Panc1 (cell line): ENCODE measurements around the gene CNPY4. TPM values are rescaled to one million over a fixed set of nuclear protein-coding genes. Genes with fewer than 3 reads are reported as not detected.
A peak's percentile ranks its signal among the peaks of the same experiment; 100 is the strongest.

ENCODE experiments used
- ATAC-seq: fragments of 200-7000 bp; cut with Tn5 transposase; 2 replicates; pipeline ENCODE4 v1.9.1; 2020; ENCODE audit warnings: mild to moderate bottlenecking, moderate library complexity
- BruUV-seq: library from RNA; stranded (reverse); fragments of 400-500 nt; replicated peaks from 2 replicates; lab custom pipeline; 2021; lab: Mats Ljungman, UMichigan
- CTCF ChIA-PET: fragments of 300-600 bp; sonication (Branson Sonifier 250); formaldehyde crosslinking; loops from one replicate; lab custom pipeline; 2022; ENCODE audit warnings: antibody characterized with exemption; lab: Charles Lee
- POLR2A ChIA-PET: fragments of 300-600 bp; sonication (Branson Sonifier 250); formaldehyde crosslinking; loops from one replicate; lab custom pipeline; 2022; ENCODE audit warnings: antibody characterized with exemption; lab: Charles Lee
- DNase-seq: peaks from one replicate; pipeline ENCODE4 v3.0.0-alpha.2; 2010; ENCODE audit warnings: low read depth, low spot score
- H3K27ac ChIP-seq: 2 replicates; pipeline ENCODE4 v1.5.1; 2011; ENCODE audit warnings: mild to moderate bottlenecking, low read length, inconsistent platforms
- H3K27me3 ChIP-seq: fragments of 200-500 bp; sonication (Bioruptor generic); 2 replicates; pipeline ENCODE4 v1.6.0; 2014; ENCODE audit warnings: low read length, inconsistent platforms; ENCODE audit not compliant: control insufficient read depth, insufficient read depth
- H3K36me3 ChIP-seq: fragments of 200-500 bp; sonication (Bioruptor generic); 2 replicates; pipeline ENCODE4 v1.5.1; 2014; ENCODE audit warnings: inconsistent platforms, mild to moderate bottlenecking, low read length, moderate library complexity; ENCODE audit not compliant: control insufficient read depth, insufficient read depth
- H3K4me1 ChIP-seq: 2 replicates; pipeline ENCODE4 v1.5.1; 2011; ENCODE audit warnings: inconsistent platforms, mild to moderate bottlenecking, low read length, moderate library complexity; ENCODE audit not compliant: control insufficient read depth, insufficient read depth
- H3K4me3 ChIP-seq, 2 experiments: 2 replicates each; pipeline ENCODE4 v1.5.1; 2011 to 2012; ENCODE audit warnings: low read depth in 2 of 2, low read length in 2 of 2, mild to moderate bottlenecking in 2 of 2, inconsistent platforms in 1 of 2, moderate library complexity in 1 of 2
- H3K9me3 ChIP-seq: fragments of 200-500 bp; sonication (Bioruptor generic); 2 replicates; pipeline ENCODE4 v1.5.1; 2014; ENCODE audit warnings: low read depth, mild to moderate bottlenecking, inconsistent platforms, low read length, moderate library complexity; ENCODE audit not compliant: control insufficient read depth, insufficient read depth
- CTCF ChIP-seq: fragments of 450-650 bp; IDR thresholded peaks from 2 replicates; pipeline ENCODE4 v1.5.1; 2017; ENCODE audit warnings: mild to moderate bottlenecking
- POLR2AphosphoS5 ChIP-seq: IDR thresholded peaks from 2 replicates; pipeline ENCODE4 v1.6.1; 2012; ENCODE audit warnings: mild to moderate bottlenecking, low read depth, low read length, moderate library complexity
- REST ChIP-seq, 2 experiments: IDR thresholded peaks; 2 replicates each; pipeline ENCODE4 v1.6.1; 2011 to 2012; ENCODE audit warnings: low read depth in 2 of 2, control low read depth in 1 of 2, low read length in 1 of 2, mild to moderate bottlenecking in 1 of 2, moderate library complexity in 1 of 2; ENCODE audit not compliant: insufficient read depth in 1 of 2
- SIN3A ChIP-seq: IDR thresholded peaks from 2 replicates; pipeline ENCODE4 v1.6.1; 2012; ENCODE audit warnings: low read depth, mild to moderate bottlenecking, low read length, moderate library complexity, borderline replicate concordance; ENCODE audit not compliant: insufficient read depth
- TCF7L2 ChIP-seq: IDR thresholded peaks from 2 replicates; pipeline ENCODE4 v1.6.1; 2011; ENCODE audit warnings: mild to moderate bottlenecking, low read depth, low read length, inconsistent platforms
- in situ Hi-C: cut with HindIII; loops from 2 replicates; pipeline ENCODE4 v1.10.0; 2016; ENCODE audit warnings: low sequenced_read_pairs, low pct_unique_long_range_greater_than_20kb
- intact Hi-C: fragments of 100-400 bp; cut with micrococcal nuclease; formaldehyde crosslinking; loops from one replicate; pipeline ENCODE4 v1.10.0; 2022; ENCODE audit not compliant: unreplicated experiment
- total RNA-seq: library from RNA; stranded (reverse); gene quantifications from one replicate; pipeline ENCODE4 v1.2.1, GENCODE V29; 2021; ENCODE audit not compliant: unreplicated experiment

The CNPY4 gene
- total RNA-seq, 1 experiment from 2014 or later, result 12.6 TPM

GRCh38 chr7:100107125-100107737 is 12.2 kb upstream of the CNPY4 start:
- H3K9me3 ChIP-seq, result no peaks in the 10 kb centered on the region
- H3K36me3 ChIP-seq, result no peaks in the 10 kb centered on the region
- in situ Hi-C loops, result no loop called here
- no peak overlapping the region for H3K27ac ChIP-seq
- POLR2A ChIA-PET, result no interaction called here
- CTCF ChIA-PET, result interaction anchor here (0.5 kb wide), 1 partner anchor 27 kb away, joined by 5 read pairs; no protein-coding TSS in a partner anchor
- H3K27me3 ChIP-seq, result no peaks in the 10 kb centered on the region
- no peak for DNase-seq
- no peak overlapping the region for H3K4me3 ChIP-seq
- no peak; the same call in 1 of the 2 replicates for TF ChIP-seq POLR2AphosphoS5
- TF ChIP-seq REST (IDR thresholded peaks at IDR 0.05; ENCODE audit: insufficient read depth in 1 of 2, low read depth in 2 of 2, low read length in 1 of 2), result no peak
- no peak for TF ChIP-seq TCF7L2
- no peak for TF ChIP-seq CTCF
- TF ChIP-seq SIN3A, result no peak
- BruUV-seq, result TSS peak; percentile 94
- peaks cover 5% of the 10 kb centered on the region for H3K4me1 ChIP-seq
- intact Hi-C loops, result no loop called here
- peak; percentile 2; the same call in 1 of the 2 replicates for ATAC-seq

GRCh38 chr7:100107890-100108289 is 11.5 kb upstream of the CNPY4 start:
- in situ Hi-C loops, result no loop called here

More at GRCh38 chr7:100107890-100108289, 11.5 kb upstream of the CNPY4 start:
- intact Hi-C loops, result no loop called here
- no TSS peak for BruUV-seq
- Histone ChIP-seq H3K4me1 (no peaks in the 10 kb centered on the region), H3K9me3 (no peaks in the 10 kb centered on the region), H3K4me3 (no peak overlapping the region), H3K27me3 (no peaks in the 10 kb centered on the region), H3K27ac (no peak overlapping the region), H3K36me3 (no peaks in the 10 kb centered on the region)
- ATAC-seq, result no peak
- CTCF ChIA-PET, result no interaction called here
- TF ChIP-seq TCF7L2 (no peak), POLR2AphosphoS5 (no peak), REST (IDR thresholded peaks at IDR 0.05; ENCODE audit: insufficient read depth in 1 of 2, low read depth in 2 of 2, low read length in 1 of 2) (no peak), SIN3A (no peak), CTCF (no peak)
- POLR2A ChIA-PET, result no interaction called here
- no peak for DNase-seq
